ENCODE results near the gene RHEBL1. TPM values are rescaled to one million over a fixed set of nuclear protein-coding genes. Genes with fewer than 3 reads are reported as not detected.

The RHEBL1 gene
- total RNA-seq, 1 experiment from 2014 or later: 9.0 TPM

DNA sequence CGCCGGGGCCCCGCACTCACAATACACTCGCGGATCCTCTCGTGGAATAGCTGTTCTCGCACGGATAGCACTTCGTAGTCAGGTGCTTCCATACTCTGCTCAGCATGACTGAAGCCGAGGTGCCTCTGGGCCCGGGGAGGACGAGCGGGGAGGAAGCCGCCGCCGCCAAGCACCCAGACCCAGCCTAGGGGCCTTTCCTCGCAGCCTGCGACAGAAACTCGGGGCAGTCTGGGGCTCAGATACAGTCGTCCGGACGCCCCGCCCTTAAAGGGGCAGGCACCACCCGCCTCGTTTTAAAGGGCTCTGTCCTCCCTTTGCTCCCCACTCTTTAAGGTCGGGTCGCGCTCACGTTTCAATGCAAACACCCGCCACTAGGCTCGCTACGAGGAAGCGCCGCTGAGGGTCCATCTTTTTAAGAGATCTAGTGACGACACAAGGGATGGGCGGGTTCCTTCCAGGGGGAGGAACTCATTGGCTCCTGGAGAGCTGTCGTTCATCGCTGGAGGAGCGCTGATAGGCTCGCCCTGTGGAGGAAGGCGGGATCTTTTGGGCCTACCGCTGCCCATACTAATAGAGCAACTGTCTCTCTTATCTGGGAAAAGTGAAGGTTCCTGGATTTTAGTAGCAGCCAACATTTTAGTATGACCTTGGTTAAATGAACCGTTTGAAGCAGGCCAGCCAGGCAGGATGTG lies 40.8 kb upstream of the RHEBL1 start, which contains the start of gene LMBR1L (continued):
- TF ChIP-seq, protein P1, sequence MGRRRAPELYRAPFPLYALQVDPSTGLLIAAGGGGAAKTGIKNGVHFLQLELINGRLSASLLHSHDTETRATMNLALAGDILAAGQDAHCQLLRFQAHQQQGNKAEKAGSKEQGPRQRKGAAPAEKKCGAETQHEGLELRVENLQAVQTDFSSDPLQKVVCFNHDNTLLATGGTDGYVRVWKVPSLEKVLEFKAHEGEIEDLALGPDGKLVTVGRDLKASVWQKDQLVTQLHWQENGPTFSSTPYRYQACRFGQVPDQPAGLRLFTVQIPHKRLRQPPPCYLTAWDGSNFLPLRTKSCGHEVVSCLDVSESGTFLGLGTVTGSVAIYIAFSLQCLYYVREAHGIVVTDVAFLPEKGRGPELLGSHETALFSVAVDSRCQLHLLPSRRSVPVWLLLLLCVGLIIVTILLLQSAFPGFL (CRISPR knock-in tag; IDR thresholded peaks at IDR 0.05; ENCODE audit: borderline replicate concordance): no peak
- TF ChIP-seq ESRRA (CRISPR knock-in tag; IDR thresholded peaks at IDR 0.05; ENCODE audit: borderline replicate concordance) (no peak), CREB1 (CRISPR knock-in tag; IDR thresholded peaks at IDR 0.05) (peak; percentile 39; the same call in 1 of the 2 replicates), NR1H2 (CRISPR knock-in tag; IDR thresholded peaks at IDR 0.05) (no peak), KAT7 (CRISPR knock-in tag; IDR thresholded peaks at IDR 0.05; ENCODE audit: borderline replicate concordance) (no peak), CREM (CRISPR knock-in tag; IDR thresholded peaks at IDR 0.05) (peak; percentile 64), TEAD1 (CRISPR knock-in tag; IDR thresholded peaks at IDR 0.05) (no peak), JAZF1 (CRISPR knock-in tag; IDR thresholded peaks at IDR 0.05) (no peak), CBFB (CRISPR knock-in tag; IDR thresholded peaks at IDR 0.05; ENCODE audit: low read depth) (no peak), ETV6 (CRISPR knock-in tag; IDR thresholded peaks at IDR 0.05) (0 out of 2 replicates have a peak, but pooled peaks have one; percentile 53), ZNF219 (CRISPR knock-in tag; IDR thresholded peaks at IDR 0.05; ENCODE audit: borderline replicate concordance) (no peak), EMX1 (CRISPR knock-in tag; IDR thresholded peaks at IDR 0.05) (no peak), TEAD4 (CRISPR knock-in tag; IDR thresholded peaks at IDR 0.05) (no peak), OVOL2 (CRISPR knock-in tag; IDR thresholded peaks at IDR 0.05; ENCODE audit: borderline replicate concordance) (no peak)
- TF ChIP-seq, protein P2, sequence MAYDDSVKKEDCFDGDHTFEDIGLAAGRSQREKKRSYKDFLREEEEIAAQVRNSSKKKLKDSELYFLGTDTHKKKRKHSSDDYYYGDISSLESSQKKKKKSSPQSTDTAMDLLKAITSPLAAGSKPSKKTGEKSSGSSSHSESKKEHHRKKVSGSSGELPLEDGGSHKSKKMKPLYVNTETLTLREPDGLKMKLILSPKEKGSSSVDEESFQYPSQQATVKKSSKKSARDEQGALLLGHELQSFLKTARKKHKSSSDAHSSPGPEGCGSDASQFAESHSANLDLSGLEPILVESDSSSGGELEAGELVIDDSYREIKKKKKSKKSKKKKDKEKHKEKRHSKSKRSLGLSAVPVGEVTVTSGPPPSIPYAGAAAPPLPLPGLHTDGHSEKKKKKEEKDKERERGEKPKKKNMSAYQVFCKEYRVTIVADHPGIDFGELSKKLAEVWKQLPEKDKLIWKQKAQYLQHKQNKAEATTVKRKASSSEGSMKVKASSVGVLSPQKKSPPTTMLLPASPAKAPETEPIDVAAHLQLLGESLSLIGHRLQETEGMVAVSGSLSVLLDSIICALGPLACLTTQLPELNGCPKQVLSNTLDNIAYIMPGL (CRISPR knock-in tag; IDR thresholded peaks at IDR 0.05): peak; percentile 61; the same call in 1 of the 2 replicates
- TF ChIP-seq, protein P3, sequence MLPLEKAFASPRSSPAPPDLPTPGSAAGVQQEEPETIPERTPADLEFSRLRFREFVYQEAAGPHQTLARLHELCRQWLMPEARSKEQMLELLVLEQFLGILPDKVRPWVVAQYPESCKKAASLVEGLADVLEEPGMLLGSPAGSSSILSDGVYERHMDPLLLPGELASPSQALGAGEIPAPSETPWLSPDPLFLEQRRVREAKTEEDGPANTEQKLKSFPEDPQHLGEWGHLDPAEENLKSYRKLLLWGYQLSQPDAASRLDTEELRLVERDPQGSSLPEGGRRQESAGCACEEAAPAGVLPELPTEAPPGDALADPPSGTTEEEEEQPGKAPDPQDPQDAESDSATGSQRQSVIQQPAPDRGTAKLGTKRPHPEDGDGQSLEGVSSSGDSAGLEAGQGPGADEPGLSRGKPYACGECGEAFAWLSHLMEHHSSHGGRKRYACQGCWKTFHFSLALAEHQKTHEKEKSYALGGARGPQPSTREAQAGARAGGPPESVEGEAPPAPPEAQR (CRISPR knock-in tag; IDR thresholded peaks at IDR 0.05): no peak
- TF ChIP-seq, protein P4, sequence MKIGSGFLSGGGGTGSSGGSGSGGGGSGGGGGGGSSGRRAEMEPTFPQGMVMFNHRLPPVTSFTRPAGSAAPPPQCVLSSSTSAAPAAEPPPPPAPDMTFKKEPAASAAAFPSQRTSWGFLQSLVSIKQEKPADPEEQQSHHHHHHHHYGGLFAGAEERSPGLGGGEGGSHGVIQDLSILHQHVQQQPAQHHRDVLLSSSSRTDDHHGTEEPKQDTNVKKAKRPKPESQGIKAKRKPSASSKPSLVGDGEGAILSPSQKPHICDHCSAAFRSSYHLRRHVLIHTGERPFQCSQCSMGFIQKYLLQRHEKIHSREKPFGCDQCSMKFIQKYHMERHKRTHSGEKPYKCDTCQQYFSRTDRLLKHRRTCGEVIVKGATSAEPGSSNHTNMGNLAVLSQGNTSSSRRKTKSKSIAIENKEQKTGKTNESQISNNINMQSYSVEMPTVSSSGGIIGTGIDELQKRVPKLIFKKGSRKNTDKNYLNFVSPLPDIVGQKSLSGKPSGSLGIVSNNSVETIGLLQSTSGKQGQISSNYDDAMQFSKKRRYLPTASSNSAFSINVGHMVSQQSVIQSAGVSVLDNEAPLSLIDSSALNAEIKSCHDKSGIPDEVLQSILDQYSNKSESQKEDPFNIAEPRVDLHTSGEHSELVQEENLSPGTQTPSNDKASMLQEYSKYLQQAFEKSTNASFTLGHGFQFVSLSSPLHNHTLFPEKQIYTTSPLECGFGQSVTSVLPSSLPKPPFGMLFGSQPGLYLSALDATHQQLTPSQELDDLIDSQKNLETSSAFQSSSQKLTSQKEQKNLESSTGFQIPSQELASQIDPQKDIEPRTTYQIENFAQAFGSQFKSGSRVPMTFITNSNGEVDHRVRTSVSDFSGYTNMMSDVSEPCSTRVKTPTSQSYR (CRISPR knock-in tag; IDR thresholded peaks at IDR 0.05): 0 out of 2 replicates have a peak, but pooled peaks have one; percentile 37
- TF ChIP-seq, protein P5, sequence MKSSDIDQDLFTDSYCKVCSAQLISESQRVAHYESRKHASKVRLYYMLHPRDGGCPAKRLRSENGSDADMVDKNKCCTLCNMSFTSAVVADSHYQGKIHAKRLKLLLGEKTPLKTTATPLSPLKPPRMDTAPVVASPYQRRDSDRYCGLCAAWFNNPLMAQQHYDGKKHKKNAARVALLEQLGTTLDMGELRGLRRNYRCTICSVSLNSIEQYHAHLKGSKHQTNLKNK (CRISPR knock-in tag; IDR thresholded peaks at IDR 0.05): no peak
